COR-L47 (cell line): ENCODE measurements around the gene EIF2B5.
"Not testable (repeated sequence)": the region's sequence is repeated elsewhere in the genome, so short reads cannot be mapped to it uniquely, and the experiment has no call there.

Source experiments
- DNase-seq: peaks from one replicate; lab custom pipeline; 2025; lab: John Stamatoyannopoulos, UW

The EIF2B5 gene

DNA sequence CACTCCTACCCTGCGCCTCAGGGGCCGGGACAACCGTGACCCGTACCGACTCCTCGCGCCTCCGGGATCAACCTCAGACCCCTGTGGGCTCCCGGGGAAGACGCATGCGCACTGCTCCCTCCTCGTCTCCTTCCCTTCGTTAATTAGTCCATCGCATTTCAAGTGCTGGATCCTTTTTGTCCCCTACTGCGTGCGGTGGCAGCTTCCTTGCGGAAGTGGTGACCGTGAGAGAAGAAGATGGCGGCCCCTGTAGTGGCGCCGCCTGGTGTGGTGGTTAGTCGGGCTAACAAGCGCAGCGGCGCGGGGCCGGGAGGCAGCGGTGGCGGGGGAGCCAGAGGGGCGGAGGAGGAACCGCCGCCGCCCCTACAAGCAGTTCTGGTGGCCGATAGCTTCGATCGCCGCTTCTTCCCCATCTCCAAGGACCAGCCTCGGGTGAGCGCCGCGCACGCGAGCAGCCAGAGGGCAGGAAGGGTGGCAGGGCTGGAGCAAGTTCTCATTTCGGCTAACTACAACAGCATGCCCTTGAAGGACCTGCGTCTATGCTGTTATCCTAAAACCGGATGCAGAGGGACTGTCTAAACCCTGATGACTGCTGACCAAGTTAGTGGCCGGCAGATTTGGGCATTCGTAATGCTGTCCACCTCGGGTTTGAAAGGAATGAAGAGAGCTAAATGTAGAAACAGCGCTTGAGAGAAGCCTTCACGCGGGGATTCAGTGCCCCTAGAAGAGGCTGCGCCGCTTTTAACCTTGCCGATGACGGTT is at the start of gene EIF2B5:
TSS of gene EIF2B5 (plus strand) at position 210 of the 762 bp plus-strand sequence. CDS start at position 238, 28 bp downstream.
- DNase-seq = peak; percentile 97

DNA sequence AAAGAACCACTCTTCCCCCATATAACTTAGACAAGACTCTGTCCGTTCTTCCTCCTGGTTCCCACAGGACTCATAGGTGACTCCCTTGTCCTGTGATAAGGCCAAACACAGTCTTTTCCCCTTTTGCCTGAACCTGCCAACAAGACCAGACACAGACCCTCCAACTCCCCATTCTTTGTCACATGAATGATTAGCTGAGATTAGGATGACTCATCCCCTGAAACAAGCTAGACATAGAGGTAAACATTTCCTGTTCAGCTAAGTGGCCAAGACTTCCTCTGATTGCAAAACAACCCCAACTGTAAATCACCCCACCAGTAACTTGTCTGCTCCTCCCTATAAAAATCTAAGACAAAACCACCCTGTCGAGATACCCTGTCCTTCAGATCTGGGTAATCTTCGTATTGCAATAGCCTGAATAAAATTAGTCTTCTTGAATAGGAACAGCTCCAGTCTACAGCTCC is 49.7 kb upstream of the EIF2B5 start:
- no peak for DNase-seq

DNA sequence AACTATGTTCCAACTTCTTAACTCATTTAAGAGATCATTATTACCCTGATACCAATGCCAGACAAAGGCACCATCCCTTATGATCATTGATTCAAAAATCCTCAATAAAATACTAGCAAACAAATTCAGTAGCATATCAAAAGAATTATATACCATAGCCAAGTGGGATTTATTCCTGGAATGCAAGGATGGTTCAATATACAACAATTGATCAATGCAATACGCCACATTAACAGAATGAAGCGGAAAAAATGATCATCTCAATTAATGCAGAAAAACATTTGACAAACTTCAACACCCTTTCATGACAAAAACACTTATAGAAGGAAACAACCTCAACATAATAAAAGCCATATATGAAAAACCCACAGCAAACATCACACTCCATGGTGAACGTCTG is 43.0 kb upstream of the EIF2B5 start:
- DNase-seq = no peak

DNA sequence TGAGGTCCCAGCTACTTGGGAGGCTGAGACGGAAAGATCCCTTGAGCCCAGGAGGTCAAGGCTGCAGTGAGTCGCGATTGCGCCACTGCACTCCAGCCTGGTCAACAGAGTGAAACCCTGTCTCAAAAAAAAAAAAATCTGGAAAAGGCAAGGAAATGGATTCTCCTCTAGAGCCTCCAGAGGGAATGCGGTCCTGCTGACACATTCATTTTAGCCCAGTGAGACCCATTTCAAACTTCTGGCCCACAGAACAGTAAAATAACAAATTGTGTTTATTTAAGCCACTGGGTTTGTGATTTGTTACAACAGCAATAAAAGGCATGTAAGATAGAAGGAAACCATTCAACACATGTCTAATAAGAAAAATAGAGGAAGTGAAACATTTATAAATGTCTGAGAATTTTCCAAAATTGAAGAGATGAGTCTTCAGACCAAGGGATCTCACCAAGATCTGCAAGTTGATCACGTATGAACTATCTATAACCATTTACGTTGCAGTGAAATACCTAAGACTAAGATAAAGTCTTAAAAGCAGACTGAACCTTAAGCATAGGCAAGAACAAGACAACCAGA is 38.3 kb upstream of the EIF2B5 start, which contains the start of gene HTR3E:
TSS of gene HTR3E (plus strand) at position 254 of the 573 bp plus-strand sequence. CDS start 466 bp downstream, outside the sequence.
- no peak for DNase-seq

DNA sequence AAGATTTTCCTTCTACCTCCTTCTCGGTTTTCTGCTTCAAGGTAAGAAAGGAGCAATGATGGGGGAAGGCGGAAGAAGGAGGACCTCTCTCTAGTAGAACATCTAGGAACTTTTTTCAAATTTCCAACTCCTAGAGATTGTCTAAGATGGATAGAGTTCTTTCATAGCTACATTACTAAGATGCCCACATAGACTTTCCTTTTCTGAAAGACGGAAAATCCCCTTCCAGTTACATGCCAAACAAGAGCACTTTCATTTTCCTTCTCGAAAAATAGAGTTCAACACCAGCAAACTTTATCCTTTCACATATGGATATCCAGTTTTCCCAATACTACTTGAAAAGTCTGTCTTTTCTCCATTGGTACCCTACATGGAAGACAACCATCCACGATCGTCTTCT is 37.6 kb upstream of the EIF2B5 start:
- DNase-seq = no peak

DNA sequence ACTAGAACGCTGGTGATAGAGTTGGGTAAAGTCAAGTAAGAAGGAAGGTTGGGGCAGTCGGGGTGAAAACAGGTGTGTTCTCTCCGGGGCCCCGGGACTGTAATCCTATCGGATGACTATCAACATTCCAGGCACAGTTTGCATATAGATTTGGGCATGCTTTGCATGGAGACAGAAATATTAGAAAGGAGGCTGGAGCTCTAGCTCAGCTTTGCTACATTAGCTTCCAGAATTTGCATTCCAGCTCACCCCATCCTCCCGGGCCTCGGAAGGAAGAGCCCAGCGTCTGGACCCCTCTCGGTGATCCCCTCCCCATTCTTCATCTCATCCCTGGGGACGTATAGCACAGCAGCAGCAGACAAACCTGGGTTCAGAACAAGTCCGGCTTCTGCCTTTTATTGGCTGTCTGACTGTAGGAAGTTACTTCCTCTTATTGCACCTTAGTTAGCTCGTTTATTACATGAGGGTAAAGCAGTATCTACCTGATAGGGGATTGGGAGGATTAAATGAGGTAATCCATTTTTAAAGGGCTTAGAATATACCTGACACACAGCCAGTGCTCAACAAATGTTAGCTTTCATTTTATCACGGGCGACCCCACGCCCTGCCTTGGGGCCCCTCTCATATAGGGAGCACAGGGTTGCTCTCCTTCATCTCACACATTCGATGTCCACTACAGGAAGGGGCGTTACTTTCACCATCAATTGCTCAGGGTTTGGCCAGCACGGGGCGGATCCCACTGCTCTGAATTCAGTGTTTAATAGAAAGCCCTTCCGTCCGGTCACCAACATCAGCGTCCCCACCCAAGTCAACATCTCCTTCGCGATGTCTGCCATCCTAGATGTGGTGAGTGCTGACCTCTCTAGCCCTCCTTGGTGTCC is 35.1 kb upstream of the EIF2B5 start:
- DNase-seq = no peak

DNA sequence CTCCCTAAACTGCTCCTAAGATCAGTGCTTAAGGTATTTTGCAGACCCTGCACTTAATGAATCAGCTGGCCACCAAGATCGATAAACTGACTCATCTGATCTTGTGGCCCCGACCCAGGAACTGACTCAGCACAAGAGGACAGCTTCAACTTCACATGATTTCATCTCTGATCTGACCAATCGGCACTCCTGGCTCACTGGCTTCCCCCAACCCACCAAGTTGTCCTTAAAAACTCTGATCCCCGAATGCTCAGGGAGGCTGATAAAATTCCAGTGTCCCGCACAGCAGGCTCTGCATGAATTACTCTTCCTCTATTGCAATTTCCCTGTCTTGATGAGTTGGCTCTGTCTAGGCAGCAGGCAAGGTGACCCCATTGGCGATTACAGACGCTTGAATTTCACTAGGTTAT is 24.8 kb upstream of the EIF2B5 start:
- DNase-seq = no peak

DNA sequence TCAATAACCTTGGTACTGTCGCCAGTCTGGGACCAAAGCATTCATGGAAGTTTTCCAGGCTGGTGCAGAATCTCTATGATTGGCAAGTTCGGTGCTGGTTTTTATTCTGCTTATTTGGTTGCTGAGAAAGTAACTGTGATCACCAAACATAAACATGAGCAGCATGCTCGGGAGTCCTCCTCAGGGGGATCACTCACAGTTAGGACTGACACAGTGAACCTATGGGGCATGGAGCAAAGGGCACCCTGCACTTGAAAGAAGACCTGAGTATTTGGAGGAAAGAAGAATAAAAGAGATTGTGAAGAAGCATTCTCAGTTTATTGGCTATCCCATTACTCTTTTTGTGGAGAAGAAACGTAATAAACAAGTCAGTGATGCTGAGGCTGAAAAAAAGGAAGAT is 19.1 kb upstream of the EIF2B5 start:
- DNase-seq = no peak

DNA sequence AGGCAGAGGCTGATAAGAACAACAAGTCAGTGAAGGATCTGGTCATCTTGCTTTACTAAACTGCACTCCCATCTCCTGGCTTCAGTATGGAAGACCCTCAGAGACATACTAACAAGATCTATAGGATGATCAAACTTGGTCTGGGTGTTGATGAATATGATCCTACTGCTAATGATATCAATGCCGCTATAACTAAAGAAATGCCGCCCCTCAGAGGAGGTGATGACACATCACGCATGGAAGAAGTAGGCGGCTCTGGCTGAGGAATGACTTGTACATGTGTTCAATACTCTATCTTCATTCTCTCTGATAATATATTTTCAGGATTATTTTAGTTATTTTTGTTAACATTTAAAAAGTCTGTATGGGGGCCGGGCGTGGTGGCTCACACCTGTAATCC is 17.5 kb upstream of the EIF2B5 start:
- DNase-seq = peak; percentile 16

DNA sequence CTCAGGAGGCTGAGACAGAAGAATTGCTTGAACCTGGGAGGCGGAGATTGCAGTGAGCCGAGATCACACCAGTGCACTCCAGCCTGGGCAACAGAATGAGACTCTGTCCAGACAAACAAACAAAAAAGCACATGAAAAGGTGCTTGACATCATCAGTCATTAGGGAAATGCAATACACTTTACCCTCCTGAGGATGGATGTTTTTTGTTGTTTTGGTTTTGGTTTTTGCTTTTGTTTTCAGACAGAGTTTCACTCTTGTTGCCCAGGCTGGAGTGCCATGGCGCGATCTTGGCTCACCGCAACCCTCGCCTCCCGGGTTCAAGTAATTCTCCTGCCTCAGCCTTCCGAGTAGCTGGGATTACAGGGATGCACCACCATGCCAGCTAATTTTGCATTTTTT is 14.1 kb upstream of the EIF2B5 start:
- not testable (repeated sequence) for DNase-seq

DNA sequence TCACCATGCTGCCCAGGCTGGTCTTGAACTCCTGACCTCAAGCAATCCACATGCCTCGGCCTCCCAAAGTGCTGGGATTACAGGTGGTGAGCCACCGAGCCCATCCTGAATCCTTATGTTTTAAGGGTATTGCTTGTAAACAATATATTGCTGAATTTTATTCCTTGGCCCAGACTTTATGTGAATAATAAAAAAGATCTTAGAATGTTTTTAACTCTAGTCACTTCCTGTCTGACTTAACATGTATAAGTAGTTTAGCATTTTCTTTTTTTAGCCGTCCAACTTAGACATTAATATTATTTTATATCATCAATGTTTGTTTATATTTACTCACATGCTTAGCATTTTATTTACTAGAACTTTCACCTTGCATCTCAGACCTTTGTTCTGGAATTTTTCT is 9.2 kb upstream of the EIF2B5 start:
- DNase-seq = no peak

DNA sequence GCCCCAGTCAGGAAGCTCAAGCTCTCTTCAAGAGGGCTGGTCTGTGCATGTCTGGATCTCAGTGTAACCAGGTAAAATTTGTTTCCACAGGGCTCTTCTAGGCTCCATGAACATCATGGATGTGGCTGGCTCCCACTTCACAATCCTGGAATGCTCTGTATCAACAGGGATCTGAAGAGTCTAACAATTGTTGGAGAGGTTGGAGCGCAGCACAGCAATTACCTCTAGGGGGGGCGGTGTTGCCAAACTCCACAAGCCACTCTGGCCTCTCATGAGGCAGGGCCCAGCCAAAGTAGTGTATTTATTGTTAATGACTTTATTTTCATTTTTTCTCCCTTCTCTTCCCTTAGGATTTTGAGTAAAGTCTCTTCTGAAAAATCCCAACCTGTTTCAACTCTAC is 6.1 kb upstream of the EIF2B5 start:
- DNase-seq = peak; percentile 29

DNA sequence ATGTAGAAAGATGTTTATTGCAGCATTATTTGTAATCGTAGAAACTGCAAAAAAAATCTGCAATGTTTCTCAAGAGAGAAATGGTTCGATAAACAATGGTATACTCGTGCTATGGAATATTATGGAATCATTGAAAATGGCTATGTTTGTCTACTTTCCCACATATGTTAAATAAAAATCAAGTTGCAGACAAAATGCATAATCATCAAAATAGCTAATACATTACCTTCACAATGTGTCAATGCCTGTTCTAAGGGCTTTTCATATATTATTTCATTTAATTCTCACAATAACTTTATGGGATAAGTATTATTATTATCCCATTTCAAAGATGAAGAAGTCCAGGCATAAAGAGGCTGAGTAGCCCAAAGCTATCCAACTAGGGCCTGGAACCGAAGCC is 2.2 kb upstream of the EIF2B5 start:
- DNase-seq = no peak

DNA sequence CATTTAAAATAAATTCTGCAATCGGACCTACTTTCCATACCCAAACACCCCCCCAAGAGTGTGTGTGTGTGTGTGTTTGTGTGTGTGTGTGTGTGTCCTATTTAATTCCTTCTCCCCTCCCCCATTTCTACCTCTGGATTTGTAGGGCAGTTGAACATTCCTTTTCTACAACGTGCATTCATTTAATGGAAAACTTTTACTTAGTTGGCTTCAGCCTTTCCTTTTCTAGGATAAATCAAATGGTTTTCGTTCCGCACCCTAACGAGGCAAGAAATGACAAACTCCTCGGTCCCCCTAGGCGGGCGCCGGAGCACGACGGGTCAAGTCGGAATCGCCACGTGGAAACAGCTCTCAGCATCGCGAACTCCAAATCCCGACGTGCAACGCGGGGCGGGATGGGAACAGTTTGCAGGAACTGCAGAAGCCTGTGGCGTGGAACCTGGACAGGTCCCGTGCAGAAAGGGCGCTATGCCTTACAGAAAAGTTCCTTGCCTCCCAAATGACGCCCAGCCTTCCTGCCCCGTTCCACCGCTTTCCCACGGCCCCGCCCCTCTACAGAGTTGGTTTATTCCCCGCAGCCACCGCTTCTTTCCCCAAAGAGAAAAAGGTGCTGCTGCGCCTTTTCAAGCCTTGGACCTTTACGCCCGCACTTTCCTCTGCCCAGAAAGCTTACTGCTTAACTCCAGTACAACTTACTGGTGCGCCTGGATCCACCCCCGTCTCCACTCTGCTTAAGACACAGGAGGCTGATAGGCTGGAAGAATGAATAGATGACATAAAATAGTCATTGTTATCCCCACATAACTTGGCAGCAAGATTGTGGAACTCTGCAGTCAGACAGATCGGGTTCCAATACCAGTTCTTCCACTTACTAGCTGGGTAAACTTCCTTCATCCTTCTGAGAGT is 1.1 kb upstream of the EIF2B5 start:
- DNase-seq = peak; percentile 87

DNA sequence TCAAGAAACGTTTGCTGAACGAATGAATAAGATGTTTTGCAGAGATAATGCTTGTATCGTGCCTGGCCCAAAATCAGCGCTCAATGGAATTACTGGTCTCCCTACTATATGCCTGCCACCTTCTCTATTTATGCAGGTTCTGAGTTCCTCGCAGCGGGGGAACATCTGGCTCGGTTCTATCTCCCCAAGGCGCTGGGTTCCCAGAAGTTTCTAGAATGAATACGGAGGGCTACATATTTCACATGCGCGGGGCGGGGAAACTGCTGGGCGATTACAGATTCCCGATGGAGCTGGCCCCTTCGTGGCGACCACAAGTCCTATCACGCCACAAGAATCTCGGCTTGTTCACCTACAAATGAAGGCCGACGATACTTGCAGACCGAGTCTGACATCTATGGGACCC is 411 bp upstream of the EIF2B5 start:
- DNase-seq = no peak

DNA sequence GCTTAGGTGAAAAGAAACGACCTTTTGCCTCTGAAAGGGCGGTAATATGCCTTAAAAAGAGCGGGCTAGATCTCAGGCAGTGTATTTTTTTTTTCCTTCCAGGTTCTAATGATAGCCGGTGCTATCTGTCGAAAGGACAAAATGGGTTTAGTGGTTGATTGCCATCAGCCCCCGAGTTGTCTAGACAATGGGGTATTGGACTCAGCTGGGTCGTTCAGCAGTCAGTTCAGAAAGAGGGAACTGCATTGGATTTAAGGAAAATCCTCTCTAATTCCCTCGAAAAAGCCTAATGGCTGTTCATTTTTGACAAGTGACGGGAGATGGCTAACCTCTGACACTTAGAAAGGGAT is 728 bp downstream of the EIF2B5 start:
- DNase-seq = no peak

DNA sequence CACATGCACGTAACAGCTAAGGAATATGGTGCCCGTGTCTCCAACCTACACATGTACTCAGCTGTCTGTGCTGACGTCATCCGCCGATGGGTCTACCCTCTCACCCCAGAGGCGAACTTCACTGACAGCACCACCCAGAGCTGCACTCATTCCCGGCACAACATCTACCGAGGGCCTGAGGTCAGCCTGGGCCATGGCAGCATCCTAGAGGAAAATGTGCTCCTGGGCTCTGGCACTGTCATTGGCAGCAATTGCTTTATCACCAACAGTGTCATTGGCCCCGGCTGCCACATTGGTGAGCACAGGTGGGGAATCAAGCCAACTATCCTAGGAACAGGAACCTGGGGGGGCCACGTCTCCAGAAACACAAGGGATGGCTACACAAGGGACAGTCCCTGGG is 5.3 kb downstream of the EIF2B5 start:
- no peak for DNase-seq

DNA sequence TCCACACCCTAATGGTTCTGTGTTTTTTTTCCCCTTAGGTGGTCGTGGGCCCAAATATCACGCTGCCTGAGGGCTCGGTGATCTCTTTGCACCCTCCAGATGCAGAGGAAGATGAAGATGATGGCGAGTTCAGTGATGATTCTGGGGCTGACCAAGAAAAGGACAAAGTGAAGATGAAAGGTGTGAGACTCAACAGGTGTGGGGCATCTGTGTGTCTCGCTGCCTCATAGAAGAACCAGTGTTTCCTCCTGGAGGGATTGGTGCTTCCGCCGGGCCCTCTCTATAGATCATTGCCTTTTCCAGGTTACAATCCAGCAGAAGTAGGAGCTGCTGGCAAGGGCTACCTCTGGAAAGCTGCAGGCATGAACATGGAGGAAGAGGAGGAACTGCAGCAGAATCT is 7.0 kb downstream of the EIF2B5 start:
- no peak for DNase-seq

DNA sequence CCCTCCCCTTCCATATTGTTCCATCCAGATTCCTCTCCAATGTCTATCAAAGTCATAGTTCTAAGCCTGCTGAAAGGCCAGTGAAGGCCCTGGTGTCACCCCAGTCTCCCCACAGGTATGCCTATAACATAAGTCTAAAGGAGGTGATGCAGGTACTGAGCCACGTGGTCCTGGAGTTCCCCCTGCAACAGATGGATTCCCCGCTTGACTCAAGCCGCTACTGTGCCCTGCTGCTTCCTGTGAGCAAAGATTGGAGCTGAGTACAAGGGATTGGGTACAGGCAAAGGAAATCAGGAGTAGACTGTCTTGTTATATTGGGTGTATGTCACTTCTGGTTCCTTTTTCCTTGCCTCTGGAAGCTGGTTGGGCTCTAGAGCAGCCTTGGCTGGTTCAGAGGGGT is 8.2 kb downstream of the EIF2B5 start:
- no peak for DNase-seq

DNA sequence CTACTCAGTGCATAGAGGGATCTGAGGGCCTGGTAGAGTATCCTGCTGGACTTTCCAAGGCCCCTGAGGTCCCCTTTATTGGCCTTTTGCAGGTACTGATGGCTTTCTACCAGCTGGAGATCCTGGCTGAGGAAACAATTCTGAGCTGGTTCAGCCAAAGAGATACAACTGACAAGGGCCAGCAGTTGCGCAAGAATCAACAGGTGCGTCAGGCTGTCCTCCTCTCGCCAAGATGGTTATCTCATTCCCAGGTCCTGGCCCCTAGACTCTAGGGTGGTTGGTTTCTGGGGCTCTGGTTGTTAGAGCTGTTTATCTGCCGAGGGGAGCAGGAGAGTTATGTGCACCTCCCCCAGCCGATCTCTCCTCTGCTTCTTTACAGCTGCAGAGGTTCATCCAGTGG is 9.3 kb downstream of the EIF2B5 start:
- DNase-seq = no peak

DNA sequence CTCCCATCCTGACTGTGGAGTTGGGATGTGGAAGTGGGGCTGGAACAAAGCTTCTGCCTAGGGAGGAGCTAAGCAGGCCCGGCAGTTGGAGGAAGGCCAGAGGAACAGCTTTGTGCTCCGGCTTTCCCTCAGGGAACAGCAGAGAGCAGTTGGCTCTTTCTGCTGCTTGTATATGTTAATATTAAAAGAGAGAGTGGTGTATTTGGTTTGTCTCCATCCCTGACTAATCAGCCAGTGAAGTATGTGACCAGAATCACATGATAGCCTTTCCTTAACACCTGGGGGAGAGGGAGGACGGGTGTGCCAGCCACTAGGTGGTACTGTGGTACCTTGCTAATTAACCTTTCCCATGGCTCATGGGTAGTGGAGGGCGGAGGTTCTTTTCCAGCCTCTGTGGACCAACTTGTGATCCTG is 10.0 kb downstream of the EIF2B5 start:
- peak; percentile 65 for DNase-seq
